B cell (primary cell): Measurements from ENCODE around the gene TRIM25. TPM values are rescaled to one million over a fixed set of nuclear protein-coding genes. Genes with fewer than 3 reads are reported as not detected.
A peak's percentile ranks its signal among the peaks of the same experiment; 100 is the strongest.

Experiments
- ATAC-seq: fragments of 200-7000 bp; cut with Tn5 transposase; one replicate; pipeline ENCODE4 v1.10.0; 2021; ENCODE audit warnings: low read depth, mild to moderate bottlenecking, moderate number of reproducible peaks, moderate library complexity
- CTCF ChIA-PET: fragments of 350-600 bp; sonication (Branson Sonifier 250); formaldehyde crosslinking; loops from one replicate; lab custom pipeline; 2021; ENCODE audit warnings: antibody characterized with exemption, inconsistent platforms; lab: Charles Lee
- POLR2A ChIA-PET: fragments of 350-600 bp; sonication (Branson Sonifier 250); formaldehyde crosslinking; loops from one replicate; lab custom pipeline; 2021; ENCODE audit warnings: antibody characterized with exemption; lab: Charles Lee
- DNase-seq: peaks from one replicate; pipeline ENCODE4 v3.0.0; 2013
- H2AFZ ChIP-seq: 2 replicates; pipeline ENCODE4 v1.6.1; 2012; ENCODE audit warnings: mild to moderate bottlenecking, low read depth, low read length; ENCODE audit not compliant: insufficient read depth, poor library complexity, severe bottlenecking
- H3K27ac ChIP-seq, 2 donors: 1 replicate in 1 of 2; 2 replicates in 1 of 2; pipeline ENCODE4 v1.5.1; 2012 to 2013; ENCODE audit warnings: low read length in 2 of 2, mild to moderate bottlenecking in 2 of 2, moderate library complexity in 1 of 2
- H3K27me3 ChIP-seq, 4 experiments: fragments of 200-600 bp in 1 of 4; sonication (generic) in 1 of 4; replicated peaks in 1 of 4; 1 replicate in 2 of 4; 2 replicates in 2 of 4; pipeline versions ENCODE4 v1.6.1 to v1.7.0; 2013 to 2016; ENCODE audit warnings: low read length in 3 of 4, mild to moderate bottlenecking in 2 of 4, mixed read lengths in 1 of 4, moderate library complexity in 1 of 4; ENCODE audit not compliant: insufficient read depth in 4 of 4, control insufficient read depth in 3 of 4; ENCODE audit errors: control extremely low read depth in 1 of 4
- H3K36me3 ChIP-seq, 2 experiments: replicated peaks in 1 of 2; 1 replicate in 1 of 2; 2 replicates in 1 of 2; pipeline versions ENCODE4 v1.6.1 to v1.7.1; 2013; ENCODE audit warnings: low read length in 1 of 2; ENCODE audit not compliant: insufficient read depth in 2 of 2, control insufficient read depth in 1 of 2; ENCODE audit errors: control extremely low read depth in 1 of 2, extremely low read depth in 1 of 2
- H3K4me1 ChIP-seq, 2 donors: fragments of 200-600 bp in 1 of 2; sonication (generic) in 1 of 2; 1 replicate in 1 of 2; 2 replicates in 1 of 2; pipeline versions ENCODE4 v1.5.1 to v1.6.1; 2013 to 2017; ENCODE audit warnings: low read length in 2 of 2; ENCODE audit not compliant: control insufficient read depth in 2 of 2, insufficient read depth in 2 of 2
- H3K4me2 ChIP-seq: replicated peaks from 2 replicates; pipeline ENCODE3; 2012; ENCODE audit warnings: mild to moderate bottlenecking, low read depth, low read length; ENCODE audit not compliant: poor library complexity, severe bottlenecking
- H3K4me3 ChIP-seq, 5 experiments: fragments of 200-600 bp in 1 of 5; sonication (generic) in 1 of 5; 1 replicate in 3 of 5; 2 replicates in 2 of 5; pipeline versions ENCODE4 v1.5.1 to v1.7.0; 2011 to 2016; ENCODE audit warnings: low read length in 4 of 5, mild to moderate bottlenecking in 4 of 5, low read depth in 2 of 5, control low read depth in 1 of 5, moderate library complexity in 1 of 5; ENCODE audit not compliant: insufficient read depth in 1 of 5; ENCODE audit errors: control extremely low read depth in 1 of 5, extremely low read depth in 1 of 5
- H3K79me2 ChIP-seq: fragments of 200-600 bp; sonication (generic); one replicate; pipeline ENCODE4 v1.6.0; 2016; ENCODE audit warnings: low read length; ENCODE audit not compliant: control insufficient read depth, insufficient read depth
- H3K9ac ChIP-seq: fragments of 200-600 bp; sonication (generic); 2 replicates; pipeline ENCODE4 v1.6.1; 2017; ENCODE audit warnings: mild to moderate bottlenecking, low read length, moderate library complexity
- H3K9me3 ChIP-seq, 3 donors: one replicate each; pipeline versions ENCODE4 v1.6.1 to v1.7.1; 2013; ENCODE audit warnings: low read length in 2 of 3; ENCODE audit not compliant: control insufficient read depth in 2 of 3, insufficient read depth in 1 of 3; ENCODE audit errors: control extremely low read depth in 1 of 3
- H4K20me1 ChIP-seq: 2 replicates; pipeline ENCODE4 v1.6.0; 2012; ENCODE audit warnings: mild to moderate bottlenecking, low read length; ENCODE audit not compliant: insufficient read depth, control insufficient read depth, poor library complexity, severe bottlenecking
- H3K27ac Mint-ChIP-seq: one replicate; pipeline ENCODE4 v1.8.0; 2021; ENCODE audit warnings: mixed read lengths
- H3K27me3 Mint-ChIP-seq: one replicate; pipeline ENCODE4 v1.8.0; 2021; ENCODE audit warnings: mixed read lengths
- H3K4me1 Mint-ChIP-seq: one replicate; pipeline ENCODE4 v1.8.0; 2021; ENCODE audit warnings: mixed read lengths
- H3K4me3 Mint-ChIP-seq: one replicate; pipeline ENCODE4 v1.8.0; 2021; ENCODE audit warnings: mixed read lengths
- H3K9me3 Mint-ChIP-seq: one replicate; pipeline ENCODE4 v1.8.0; 2022; ENCODE audit warnings: mixed read lengths; ENCODE audit not compliant: insufficient read depth
- CTCF ChIP-seq: fragments of 200-600 bp; IDR thresholded peaks from one replicate; pipeline ENCODE4 v1.8.0; 2022; ENCODE audit warnings: antibody characterized with exemption, mild to moderate bottlenecking
- EZH2 ChIP-seq: IDR thresholded peaks from 2 replicates; pipeline ENCODE4 v1.6.1; 2012; ENCODE audit warnings: borderline replicate concordance, low read depth, mild to moderate bottlenecking, moderate library complexity, low read length; ENCODE audit not compliant: insufficient read depth, poor library complexity, severe bottlenecking
- WGBS: methylation state at CpG from one replicate; pipeline ENCODE4 v1.1.5; 2013; ENCODE audit warnings: missing lambda C conversion rate; ENCODE audit not compliant: insufficient coverage; 5-methylcytosine and 5-hydroxymethylcytosine counted together
- intact Hi-C: fragments of 100-400 bp; cut with micrococcal nuclease; formaldehyde crosslinking; loops from one replicate; pipeline ENCODE4 v1.10.0; 2022
- polyA plus RNA-seq: library from polyadenylated mRNA; depleted of rRNA; stranded (reverse); fragments of >200 nt; gene quantifications from 2 replicates; pipeline ENCODE4 v1.2.3, GENCODE V29; 2012
- total RNA-seq, 2 donors: library from RNA; stranded (reverse); fragments of 120-200 nt in 1 of 2; gene quantifications; 1 replicate in 1 of 2; 2 replicates in 1 of 2; pipeline versions ENCODE4 v1.2.3 to v1.2.4, GENCODE V29; 2013 to 2022

The TRIM25 gene
- total and polyA plus RNA-seq, 2 donors (not counting 1 experiment from before 2014, with no cell fraction given) = 38.5 to 92.4 TPM

- Histone ChIP-seq H2AFZ (no peak overlapping the region), H3K79me2 (peaks cover 77% of the 10 kb centered on the region), H3K27ac (peak overlapping the region; percentile 37 to 76), H4K20me1 (peaks cover 40% of the 10 kb centered on the region), H3K36me3 (peaks cover 5 to 26% of the 10 kb centered on the region in 2 experiments), H3K27me3 (no peaks in the 10 kb centered on the region), H3K9me3 (no peaks in the 10 kb centered on the region), H3K4me2 (peak overlapping the region; percentile 55), H3K4me1 (peaks cover 60 to 72% of the 10 kb centered on the region in 2 donors), H3K4me3 (no peak overlapping the region), H3K9ac (peak overlapping the region; percentile 11)
- ChIA-PET POLR2A (interaction anchor here (0.7 kb wide), 1 partner anchor 1182 kb away, joined by 4 read pairs; no protein-coding TSS in a partner anchor), CTCF (interaction anchor here (1.2 to 1.5 kb wide), 3 partner anchors 12 to 16 kb away, joined by 3 to 4 read pairs (median 4); no protein-coding TSS in a partner anchor)
- Mint-ChIP-seq H3K4me3 (peak overlapping the region; percentile 20), H3K4me1 (peaks cover 78% of the 10 kb centered on the region), H3K27ac (peak overlapping the region; percentile 67), H3K27me3 (no peaks in the 10 kb centered on the region), H3K9me3 (no peaks in the 10 kb centered on the region)
- no peak for TF ChIP-seq CTCF
- intact Hi-C loops = no loop called here
- WGBS = 94% methylated on average over 5 of the region's 6 CpGs
- no peak for ATAC-seq
- DNase-seq = no peak
Observed at GRCh38 chr17:56909742-56910508, 3.9 kb downstream of the TRIM25 start.

GRCh38 chr17:56908001-56908542 is 5.8 kb downstream of the TRIM25 start:
- Histone ChIP-seq H3K27ac (peak overlapping the region; percentile 68 to 76), H2AFZ (no peak overlapping the region), H3K4me1 (peaks cover 54 to 64% of the 10 kb centered on the region in 2 donors), H3K9me3 (no peaks in the 10 kb centered on the region), H3K4me3 (peak overlapping the region in 1 of 5 experiments; percentile 22), H3K9ac (peak overlapping the region; percentile 15), H4K20me1 (peaks cover 55% of the 10 kb centered on the region), H3K27me3 (no peaks in the 10 kb centered on the region), H3K79me2 (peaks cover 79% of the 10 kb centered on the region), H3K4me2 (peak overlapping the region; percentile 60), H3K36me3 (peaks cover 5 to 45% of the 10 kb centered on the region in 2 experiments)
- 6% methylated on average over 9 of the region's 9 CpGs for WGBS
- H3K4me1 Mint-ChIP-seq = peaks cover 68% of the 10 kb centered on the region
- peak overlapping the region; percentile 80 for H3K4me3 Mint-ChIP-seq
- TF ChIP-seq EZH2 (no peak), CTCF (no peak)
- no peaks in the 10 kb centered on the region for H3K27me3 Mint-ChIP-seq
- no peaks in the 10 kb centered on the region for H3K9me3 Mint-ChIP-seq
- H3K27ac Mint-ChIP-seq = peak overlapping the region; percentile 94
- intact Hi-C loops = loop anchor here (1.0 kb wide), 2 partner anchors 53 to 75 kb away; partner anchors contain the start of genes C17orf67 and COIL
- ChIA-PET POLR2A (interaction anchor here (0.5 kb wide), 1 partner anchor 70 kb away, joined by 3 read pairs; the partner anchor contains the start of gene SCPEP1), CTCF (interaction anchor here (1.2 to 1.3 kb wide), 2 partner anchors 17 to 88 kb away, joined by 4 read pairs; no protein-coding TSS in a partner anchor)
- ATAC-seq = peak; percentile 96
- DNase-seq = peak; percentile 79
